ENCODE results near the gene ANAPC2. TPM values are rescaled to one million over a fixed set of nuclear protein-coding genes. Genes with fewer than 3 reads are reported as not detected.

Gene ANAPC2
- total RNA-seq, 2 experiments from 2014 or later = 34.8 to 90.4 TPM

GRCh38 chr9:137162505-137163364 is 25.6 kb downstream of the ANAPC2 start:
- no peaks in the 10 kb centered on the region for H3K9me2 ChIP-seq (ENCODE audit: insufficient read depth, low read length)
- H3K79me2 ChIP-seq (ENCODE audit: insufficient read depth, low read depth, low read length) = no peaks in the 10 kb centered on the region
- H3K4me2 ChIP-seq (ENCODE audit: low read length) = no peak overlapping the region
- BruUV-seq (replicated peaks) = no TSS peak
- no peak for DNase-seq (ENCODE audit: low spot score)
- H3K4me3 ChIP-seq (ENCODE audit: low read depth, low read length, poor library complexity, severe bottlenecking) = no peak overlapping the region
- TF ChIP-seq EZH2phosphoT487 (IDR thresholded peaks at IDR 0.05; ENCODE audit: borderline replicate concordance, low read depth, low read length) = no peak
- no peak for TF ChIP-seq CTCF (conservative IDR thresholded peaks at IDR 0.05; ENCODE audit: low read length)
- intact Hi-C loops (cut with micrococcal nuclease; ENCODE audit: unreplicated experiment) = no loop called here
- H2AFZ ChIP-seq (ENCODE audit: low read length) = no peak overlapping the region
- peaks cover 18% of the 10 kb centered on the region for H3K4me1 ChIP-seq (ENCODE audit: insufficient read depth, low read length, poor library complexity, severe bottlenecking)
- H3K36me3 ChIP-seq (ENCODE audit: insufficient read depth, low read length) = no peaks in the 10 kb centered on the region
- CTCF ChIA-PET (ENCODE audit: unreplicated experiment) = no interaction called here
- POLR2A ChIA-PET = no interaction called here
- H3K27ac ChIP-seq (ENCODE audit: low read depth, low read length, poor library complexity, severe bottlenecking) = no peak overlapping the region
- H4K20me1 ChIP-seq (ENCODE audit: insufficient read depth, low read length) = no peaks in the 10 kb centered on the region
- H3K9me3 ChIP-seq (ENCODE audit: low read length) = no peaks in the 10 kb centered on the region

GRCh38 chr9:137161558-137162486 is 26.5 kb downstream of the ANAPC2 start:
- Histone ChIP-seq H3K36me3 (ENCODE audit: insufficient read depth, low read length) (no peaks in the 10 kb centered on the region), H3K9me3 (ENCODE audit: low read length) (no peaks in the 10 kb centered on the region), H3K79me2 (ENCODE audit: insufficient read depth, low read depth, low read length) (no peaks in the 10 kb centered on the region), H4K20me1 (ENCODE audit: insufficient read depth, low read length) (no peaks in the 10 kb centered on the region), H3K27ac (ENCODE audit: low read depth, low read length, poor library complexity, severe bottlenecking) (no peak overlapping the region), H2AFZ (ENCODE audit: low read length) (no peak overlapping the region), H3K9me2 (ENCODE audit: insufficient read depth, low read length) (no peaks in the 10 kb centered on the region), H3K4me1 (ENCODE audit: insufficient read depth, low read length, poor library complexity, severe bottlenecking) (peaks cover 27% of the 10 kb centered on the region), H3K4me2 (ENCODE audit: low read length) (no peak overlapping the region), H3K4me3 (ENCODE audit: low read depth, low read length, poor library complexity, severe bottlenecking) (no peak overlapping the region)
- DNase-seq (ENCODE audit: low spot score) = peak; percentile 24
- BruUV-seq (replicated peaks) = no TSS peak
- TF ChIP-seq EZH2phosphoT487 (IDR thresholded peaks at IDR 0.05; ENCODE audit: borderline replicate concordance, low read depth, low read length) = no peak
- intact Hi-C loops (cut with micrococcal nuclease; ENCODE audit: unreplicated experiment) = no loop called here
- POLR2A ChIA-PET = no interaction called here
- CTCF ChIA-PET (ENCODE audit: unreplicated experiment) = no interaction called here

GRCh38 chr9:137160716-137161557 is 27.4 kb downstream of the ANAPC2 start:
- TF ChIP-seq CTCF (conservative IDR thresholded peaks at IDR 0.05; ENCODE audit: low read length) = no peak
- TF ChIP-seq EZH2phosphoT487 (IDR thresholded peaks at IDR 0.05; ENCODE audit: borderline replicate concordance, low read depth, low read length) = no peak
- intact Hi-C loops (cut with micrococcal nuclease; ENCODE audit: unreplicated experiment) = no loop called here
- Histone ChIP-seq H3K4me2 (ENCODE audit: low read length) (no peak overlapping the region), H3K36me3 (ENCODE audit: insufficient read depth, low read length) (no peaks in the 10 kb centered on the region), H3K4me3 (ENCODE audit: low read depth, low read length, poor library complexity, severe bottlenecking) (no peak overlapping the region), H2AFZ (ENCODE audit: low read length) (no peak overlapping the region), H3K9me3 (ENCODE audit: low read length) (no peaks in the 10 kb centered on the region), H3K9me2 (ENCODE audit: insufficient read depth, low read length) (no peaks in the 10 kb centered on the region), H3K4me1 (ENCODE audit: insufficient read depth, low read length, poor library complexity, severe bottlenecking) (peaks cover 30% of the 10 kb centered on the region), H4K20me1 (ENCODE audit: insufficient read depth, low read length) (no peaks in the 10 kb centered on the region), H3K79me2 (ENCODE audit: insufficient read depth, low read depth, low read length) (no peaks in the 10 kb centered on the region), H3K27ac (ENCODE audit: low read depth, low read length, poor library complexity, severe bottlenecking) (no peak overlapping the region)
- no peak for DNase-seq (ENCODE audit: low spot score)
- ChIA-PET POLR2A (interaction anchor here (0.6 to 0.7 kb wide), 2 partner anchors 63 to 174 kb away, joined by 3 read pairs; no protein-coding TSS in a partner anchor), CTCF (ENCODE audit: unreplicated experiment) (no interaction called here)
- no TSS peak for BruUV-seq (replicated peaks)
